Gastroesophageal sphincter (tissue), 4 donors: Measurements from ENCODE around the gene SELENOO. TPM values are rescaled to one million over a fixed set of nuclear protein-coding genes. Genes with fewer than 3 reads are reported as not detected.
A peak's percentile ranks its signal among the peaks of the same experiment; 100 is the strongest.

Source experiments
- ATAC-seq: fragments of 150-250 bp; one replicate; pipeline ENCODE4 v1.9.1; 2016; ENCODE audit warnings: mild to moderate bottlenecking, moderate library complexity
- H3K27ac ChIP-seq, 4 donors: fragments of 200-600 bp; sonication (generic) in 3 of 4; 1 replicate in 3 of 4; 2 replicates in 1 of 4; pipeline ENCODE4 v1.5.1; 2016 to 2019
- H3K27me3 ChIP-seq: fragments of 200-600 bp; sonication (generic); one replicate; pipeline ENCODE4 v1.5.1; 2019
- H3K36me3 ChIP-seq, 2 donors: fragments of 200-600 bp; sonication (generic); one replicate each; pipeline ENCODE4 v1.5.1; 2019; ENCODE audit warnings: control low read depth in 1 of 2
- H3K4me1 ChIP-seq, 3 donors: fragments of 200-600 bp; sonication (generic); 1 replicate in 2 of 3; 2 replicates in 1 of 3; pipeline ENCODE4 v1.5.1; 2016 to 2019; ENCODE audit warnings: control low read depth in 2 of 3
- H3K4me3 ChIP-seq, 2 donors: fragments of 200-600 bp; sonication (generic); one replicate each; pipeline ENCODE4 v1.5.1; 2019; ENCODE audit warnings: mild to moderate bottlenecking in 1 of 2, moderate library complexity in 1 of 2
- H3K9me3 ChIP-seq, 3 donors: fragments of 200-600 bp; sonication (generic); one replicate each; pipeline ENCODE4 v1.5.1; 2017 to 2019; ENCODE audit warnings: control low read depth in 2 of 3
- EP300 ChIP-seq: sonication (generic); formaldehyde crosslinking; IDR thresholded peaks from one replicate; pipeline ENCODE4 v1.6.1; 2017; ENCODE audit warnings: antibody characterized with exemption, mild to moderate bottlenecking
- POLR2A ChIP-seq, 2 donors: fragments of 450-650 bp; IDR thresholded peaks; one replicate each; pipeline ENCODE4 v1.6.1; 2017; ENCODE audit warnings: antibody characterized with exemption in 2 of 2, mild to moderate bottlenecking in 2 of 2, moderate library complexity in 1 of 2
- POLR2AphosphoS5 ChIP-seq: sonication (generic); formaldehyde crosslinking; IDR thresholded peaks from one replicate; pipeline ENCODE4 v1.6.1; 2017; ENCODE audit warnings: antibody characterized with exemption
- WGBS, 2 donors: methylation state at CpG; one replicate each; pipeline ENCODE4 v1.1.5; 2018; ENCODE audit warnings: low coverage in 1 of 2; 5-methylcytosine and 5-hydroxymethylcytosine counted together
- total RNA-seq, 4 donors: library from RNA; depleted of rRNA; stranded (reverse); fragments of >200 nt; gene quantifications; one replicate each; pipeline ENCODE4 v1.1.0, GENCODE V29; 2016
- TF ChIP-seq, protein P1 (sequence below), 4 experiments: fragments of 200-600 bp in 2 of 4; fragments of 450-650 bp in 2 of 4; sonication (generic) in 1 of 4; IDR thresholded peaks; one replicate each; pipeline ENCODE4 v1.5.1; 2017 to 2019; ENCODE audit warnings: antibody characterized with exemption in 4 of 4, mild to moderate bottlenecking in 2 of 4, moderate library complexity in 2 of 4

SELENOO gene
- total RNA-seq, 4 donors from 2014 or later, result 19.9 to 42.6 (median 27.3) TPM

DNA sequence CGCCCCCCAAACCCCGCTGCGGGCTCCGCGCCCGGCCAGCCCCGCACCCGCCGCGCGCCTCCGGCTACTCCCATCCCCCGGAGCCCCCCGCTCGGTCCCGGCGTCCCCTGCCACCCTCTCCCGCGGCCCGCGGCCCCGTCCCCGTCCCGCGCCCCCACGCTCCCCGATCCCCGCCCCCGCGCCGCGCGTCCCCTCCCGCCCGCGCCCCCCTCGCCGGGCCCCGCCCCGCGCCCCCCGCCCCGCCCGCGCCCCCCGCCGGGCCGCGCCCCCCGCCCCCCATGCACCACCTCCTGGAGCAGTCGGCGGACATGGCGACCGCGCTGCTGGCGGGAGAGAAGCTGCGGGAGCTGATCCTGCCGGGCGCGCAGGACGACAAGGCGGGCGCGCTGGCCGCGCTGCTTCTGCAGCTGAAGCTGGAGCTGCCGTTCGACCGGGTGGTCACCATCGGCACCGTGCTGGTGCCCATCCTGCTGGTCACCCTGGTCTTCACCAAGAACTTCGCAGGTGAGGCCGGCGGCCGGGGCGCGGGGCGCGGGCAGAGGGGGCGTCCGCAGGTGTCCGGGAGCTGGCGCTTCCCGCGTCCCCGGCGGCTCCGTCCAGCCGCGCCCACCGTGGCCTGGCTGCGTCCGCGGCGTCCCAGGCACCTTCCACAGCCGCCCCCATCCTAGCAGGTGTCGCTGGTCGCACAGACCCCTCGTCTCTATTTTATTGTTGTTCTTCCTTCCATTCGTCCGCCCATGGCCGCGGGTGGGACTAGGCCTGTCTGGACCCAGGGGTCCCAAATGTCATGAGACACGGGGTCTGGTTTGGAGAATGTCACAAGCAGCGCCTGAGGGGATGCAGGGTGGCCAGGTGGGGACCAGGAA is 30.1 kb upstream of the SELENOO start, which contains the start of gene PANX2:
Gene PANX2 (plus strand): TSS at position 279 of the 866 bp plus-strand sequence. CDS start 0 bp downstream, at position 279.
- WGBS, 2 donors, result no CpG with 5 or more reads among the region's 105 CpGs
- TF ChIP-seq, protein P1, sequence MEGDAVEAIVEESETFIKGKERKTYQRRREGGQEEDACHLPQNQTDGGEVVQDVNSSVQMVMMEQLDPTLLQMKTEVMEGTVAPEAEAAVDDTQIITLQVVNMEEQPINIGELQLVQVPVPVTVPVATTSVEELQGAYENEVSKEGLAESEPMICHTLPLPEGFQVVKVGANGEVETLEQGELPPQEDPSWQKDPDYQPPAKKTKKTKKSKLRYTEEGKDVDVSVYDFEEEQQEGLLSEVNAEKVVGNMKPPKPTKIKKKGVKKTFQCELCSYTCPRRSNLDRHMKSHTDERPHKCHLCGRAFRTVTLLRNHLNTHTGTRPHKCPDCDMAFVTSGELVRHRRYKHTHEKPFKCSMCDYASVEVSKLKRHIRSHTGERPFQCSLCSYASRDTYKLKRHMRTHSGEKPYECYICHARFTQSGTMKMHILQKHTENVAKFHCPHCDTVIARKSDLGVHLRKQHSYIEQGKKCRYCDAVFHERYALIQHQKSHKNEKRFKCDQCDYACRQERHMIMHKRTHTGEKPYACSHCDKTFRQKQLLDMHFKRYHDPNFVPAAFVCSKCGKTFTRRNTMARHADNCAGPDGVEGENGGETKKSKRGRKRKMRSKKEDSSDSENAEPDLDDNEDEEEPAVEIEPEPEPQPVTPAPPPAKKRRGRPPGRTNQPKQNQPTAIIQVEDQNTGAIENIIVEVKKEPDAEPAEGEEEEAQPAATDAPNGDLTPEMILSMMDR (IDR thresholded peaks at IDR 0.05), result no peak
- no peak for TF ChIP-seq POLR2A (IDR thresholded peaks at IDR 0.05)
- no peak for TF ChIP-seq POLR2AphosphoS5
- no peak for TF ChIP-seq EP300
- peaks cover 72% of the 10 kb centered on the region for H3K27me3 ChIP-seq
- peaks cover 0 to 19% (median 4%) of the 10 kb centered on the region in 3 donors for H3K4me1 ChIP-seq
- peak within 1 kb of the TSS; percentile 11 to 58 for H3K4me3 ChIP-seq
- no peaks in the 10 kb centered on the region for H3K9me3 ChIP-seq
- no peak within 1 kb of the TSS for H3K27ac ChIP-seq
- ATAC-seq, result no peak
- no peaks in the 10 kb centered on the region for H3K36me3 ChIP-seq

DNA sequence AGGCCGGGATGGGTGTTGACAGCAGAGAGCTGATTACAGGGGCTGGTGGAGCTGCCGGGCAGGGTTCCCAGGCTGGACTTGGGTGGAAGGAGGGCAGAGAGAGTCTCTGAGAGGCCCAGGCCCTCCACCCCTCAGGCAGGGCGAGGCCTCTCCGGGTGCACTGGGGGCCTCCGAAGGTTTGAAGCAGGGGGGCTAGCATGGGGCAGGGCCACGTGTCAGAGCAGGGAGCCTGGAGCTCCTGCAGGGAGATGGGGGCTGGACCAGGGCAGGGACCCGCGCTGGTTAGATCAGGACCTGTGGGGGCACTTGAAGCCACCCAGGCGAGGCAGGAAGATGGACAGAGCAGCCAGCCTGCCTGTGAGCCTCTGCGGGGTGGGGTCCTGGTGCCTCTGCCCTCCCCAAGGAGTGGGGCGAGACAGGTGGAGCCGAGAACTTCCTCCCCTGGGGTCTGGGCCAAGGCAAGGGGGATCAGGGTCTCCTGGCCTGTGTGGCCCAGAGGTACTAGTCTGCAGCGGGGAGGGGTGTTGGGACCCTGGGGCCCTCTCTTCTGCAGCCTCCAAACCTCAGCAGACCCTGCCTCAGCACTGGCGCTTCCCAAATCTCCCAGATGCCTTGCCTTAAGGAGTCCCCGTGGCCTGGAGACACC is 29.4 kb upstream of the SELENOO start:
- Histone ChIP-seq H3K4me3 (peak overlapping the region in 1 of 2 donors; percentile 58), H3K36me3 (no peaks in the 10 kb centered on the region), H3K9me3 (no peaks in the 10 kb centered on the region), H3K27me3 (peaks cover 79% of the 10 kb centered on the region), H3K4me1 (peaks cover 0 to 19% (median 4%) of the 10 kb centered on the region in 3 donors), H3K27ac (no peak overlapping the region)
- TF ChIP-seq EP300, result no peak
- TF ChIP-seq, protein P1 (IDR thresholded peaks at IDR 0.05), result no peak
- no peak for TF ChIP-seq POLR2A (IDR thresholded peaks at IDR 0.05)
- no peak for TF ChIP-seq POLR2AphosphoS5
- no peak for ATAC-seq
- WGBS, 2 donors, result 10 to 87% methylated on average over 2 to 6 of the region's 15 CpGs

DNA sequence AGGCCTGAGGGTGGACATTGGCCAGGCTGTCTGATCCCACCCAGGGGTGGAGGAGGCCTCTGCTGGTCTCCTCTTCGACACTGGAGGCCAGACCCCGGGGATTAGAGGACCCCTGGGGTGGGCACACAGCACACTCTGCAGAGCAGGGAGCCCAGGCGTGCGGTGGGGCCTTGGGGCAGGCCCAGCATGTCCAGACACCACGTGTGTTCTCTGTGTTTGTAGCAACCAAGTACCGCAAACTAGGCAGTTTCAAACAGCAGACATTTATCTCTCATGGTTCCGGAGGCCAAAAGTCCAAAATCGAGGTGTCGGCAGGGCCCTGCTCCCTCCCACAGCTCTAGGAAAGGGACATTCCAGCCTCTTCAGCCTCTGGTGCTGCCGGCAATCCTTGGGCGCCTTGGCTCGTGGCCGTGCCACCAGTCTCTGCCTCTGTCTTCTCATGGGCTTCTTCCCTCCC is 28.8 kb upstream of the SELENOO start:
- Histone ChIP-seq H3K4me3 (no peak overlapping the region), H3K27ac (no peak overlapping the region), H3K9me3 (no peaks in the 10 kb centered on the region), H3K36me3 (no peaks in the 10 kb centered on the region), H3K27me3 (peaks cover 85% of the 10 kb centered on the region), H3K4me1 (peaks cover 0 to 19% (median 4%) of the 10 kb centered on the region in 3 donors)
- 60 to 74% methylated on average over 1 to 12 of the region's 13 CpGs for WGBS, 2 donors
- TF ChIP-seq, protein P1 (IDR thresholded peaks at IDR 0.05), result no peak
- TF ChIP-seq EP300 (no peak), POLR2A (IDR thresholded peaks at IDR 0.05) (no peak), POLR2AphosphoS5 (no peak)
- no peak for ATAC-seq

DNA sequence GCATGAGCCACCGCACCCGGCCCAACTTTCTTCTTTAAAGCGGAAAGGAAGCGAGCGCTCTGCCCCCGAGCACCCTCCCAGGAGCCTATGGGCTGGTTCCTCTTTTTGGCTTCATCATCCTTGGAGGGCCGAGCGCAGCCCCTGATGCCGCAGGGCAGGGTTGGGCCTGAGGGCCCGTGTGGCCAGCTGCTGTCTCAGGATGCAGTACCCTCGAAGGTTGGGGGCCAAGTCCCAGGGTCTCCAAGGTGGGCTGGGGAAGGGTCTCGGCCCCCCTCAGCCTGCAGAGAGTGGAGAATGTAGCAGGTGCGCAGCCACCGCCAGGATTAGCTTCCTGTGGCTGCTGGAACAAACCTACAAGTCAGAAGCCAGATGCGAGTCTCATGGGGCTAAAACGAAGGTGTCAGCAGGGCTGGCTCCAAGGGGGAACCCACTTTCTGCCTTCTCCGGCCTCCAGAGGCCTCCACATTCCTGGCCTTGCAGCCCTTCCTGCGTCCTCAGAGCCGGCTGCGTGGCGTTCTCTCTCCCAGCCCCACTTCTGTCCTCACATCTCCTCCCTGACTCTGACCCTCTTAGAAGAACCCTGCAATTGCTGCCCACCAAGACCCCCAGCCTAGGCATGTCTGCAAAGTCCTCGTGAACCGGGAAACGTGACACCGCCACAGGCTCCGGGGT is 27.4 kb upstream of the SELENOO start:
- Histone ChIP-seq H3K36me3 (no peaks in the 10 kb centered on the region), H3K9me3 (no peaks in the 10 kb centered on the region), H3K4me3 (no peak overlapping the region), H3K27me3 (peaks cover 94% of the 10 kb centered on the region), H3K27ac (no peak overlapping the region), H3K4me1 (peaks cover 0 to 19% (median 4%) of the 10 kb centered on the region in 3 donors)
- WGBS, 2 donors, result 86% methylated on average over 12 of the region's 26 CpGs; no CpG with 5 or more reads in 1 of the 2 donors
- no peak for ATAC-seq
- TF ChIP-seq, protein P1 (IDR thresholded peaks at IDR 0.05), result no peak
- TF ChIP-seq EP300 (no peak), POLR2AphosphoS5 (no peak), POLR2A (IDR thresholded peaks at IDR 0.05) (no peak)
